Epithelial cell of proximal tubule (primary cell): ENCODE measurements around the gene KRTAP6-3. TPM values are rescaled to one million over a fixed set of nuclear protein-coding genes. Genes with fewer than 3 reads are reported as not detected.

Experiments
- DNase-seq: peaks from one replicate; pipeline ENCODE4 v3.0.0-alpha.2; 2011; ENCODE audit warnings: low read depth
- H3K4me3 ChIP-seq: 2 replicates; pipeline ENCODE4 v1.5.1; 2011; ENCODE audit warnings: low read depth, mild to moderate bottlenecking, low read length
- total RNA-seq: library from RNA; depleted of rRNA; stranded (reverse); fragments of >200 nt; gene quantifications from 2 replicates; pipeline ENCODE4 v1.2.3, GENCODE V29; 2015
- TF ChIP-seq, protein P1 (sequence below): conservative IDR thresholded peaks from 2 replicates; pipeline ENCODE4 v1.5.1; 2012; ENCODE audit warnings: low read depth, mild to moderate bottlenecking, low read length

KRTAP6-3 gene
- total RNA-seq, 1 donor from 2014 or later = not detected

DNA sequence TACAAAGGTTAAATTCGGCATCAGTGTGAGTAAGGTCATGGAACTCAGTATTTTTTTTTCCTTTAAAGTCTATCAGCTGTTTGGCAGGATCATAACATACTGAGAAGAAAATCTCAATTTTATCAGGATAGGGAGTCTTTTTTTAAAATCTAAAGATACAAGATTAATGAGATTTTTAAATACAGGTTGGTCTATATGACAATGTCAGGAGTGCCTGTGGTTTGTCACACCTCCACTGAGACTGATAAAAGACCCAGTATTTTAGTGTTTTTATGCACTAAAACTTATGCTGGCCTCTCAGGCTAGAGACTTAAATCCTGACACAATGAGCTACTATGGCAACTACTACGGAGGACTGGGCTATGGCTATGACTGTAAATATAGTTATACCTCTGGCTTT is 50.3 kb downstream of the KRTAP6-3 start, which contains the start of gene KRTAP20-3:
KRTAP20-3 (plus strand) TSS at position 301 of the 400 bp plus-strand sequence.
- no peak within 1 kb of the TSS for H3K4me3 ChIP-seq
- TF ChIP-seq, protein P1, sequence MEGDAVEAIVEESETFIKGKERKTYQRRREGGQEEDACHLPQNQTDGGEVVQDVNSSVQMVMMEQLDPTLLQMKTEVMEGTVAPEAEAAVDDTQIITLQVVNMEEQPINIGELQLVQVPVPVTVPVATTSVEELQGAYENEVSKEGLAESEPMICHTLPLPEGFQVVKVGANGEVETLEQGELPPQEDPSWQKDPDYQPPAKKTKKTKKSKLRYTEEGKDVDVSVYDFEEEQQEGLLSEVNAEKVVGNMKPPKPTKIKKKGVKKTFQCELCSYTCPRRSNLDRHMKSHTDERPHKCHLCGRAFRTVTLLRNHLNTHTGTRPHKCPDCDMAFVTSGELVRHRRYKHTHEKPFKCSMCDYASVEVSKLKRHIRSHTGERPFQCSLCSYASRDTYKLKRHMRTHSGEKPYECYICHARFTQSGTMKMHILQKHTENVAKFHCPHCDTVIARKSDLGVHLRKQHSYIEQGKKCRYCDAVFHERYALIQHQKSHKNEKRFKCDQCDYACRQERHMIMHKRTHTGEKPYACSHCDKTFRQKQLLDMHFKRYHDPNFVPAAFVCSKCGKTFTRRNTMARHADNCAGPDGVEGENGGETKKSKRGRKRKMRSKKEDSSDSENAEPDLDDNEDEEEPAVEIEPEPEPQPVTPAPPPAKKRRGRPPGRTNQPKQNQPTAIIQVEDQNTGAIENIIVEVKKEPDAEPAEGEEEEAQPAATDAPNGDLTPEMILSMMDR = no peak
- DNase-seq = no peak

Other genes starting within 250 kb of the KRTAP6-3 start
- not detected in 2 replicates for gene KRTAP23-1, start 243.8 kb upstream of the KRTAP6-3 start, total RNA-seq
- gene KRTAP13-2, start 220.2 kb upstream of the KRTAP6-3 start, total RNA-seq = not detected in 2 replicates
- not detected in 2 replicates for gene KRTAP13-1, start 196.4 kb upstream of the KRTAP6-3 start, total RNA-seq
- gene KRTAP13-3, start 166.5 kb upstream of the KRTAP6-3 start, total RNA-seq = not detected in 2 replicates
- not detected in 2 replicates for gene KRTAP13-4, start 162.2 kb upstream of the KRTAP6-3 start, total RNA-seq
- gene KRTAP15-1, start 152.2 kb upstream of the KRTAP6-3 start, total RNA-seq = not detected in 2 replicates
- gene KRTAP19-1, start 112.1 kb upstream of the KRTAP6-3 start, total RNA-seq = not detected in 2 replicates
- gene KRTAP19-2, start 105.0 kb upstream of the KRTAP6-3 start, total RNA-seq = not detected in 2 replicates
- gene KRTAP19-3, start 100.4 kb upstream of the KRTAP6-3 start, total RNA-seq = not detected in 2 replicates
- gene KRTAP19-4, start 95.3 kb upstream of the KRTAP6-3 start, total RNA-seq = not detected in 2 replicates
- not detected in 2 replicates for gene KRTAP19-5, start 90.3 kb upstream of the KRTAP6-3 start, total RNA-seq
- not detected in 2 replicates for gene KRTAP19-6, start 50.6 kb upstream of the KRTAP6-3 start, total RNA-seq
- gene KRTAP19-7, start 31.1 kb upstream of the KRTAP6-3 start, total RNA-seq = not detected in 2 replicates
- gene KRTAP22-2, start 2.0 kb upstream of the KRTAP6-3 start, total RNA-seq = not detected in 2 replicates
- gene KRTAP6-2, start 6.5 kb downstream of the KRTAP6-3 start, total RNA-seq = not detected in 2 replicates
- gene KRTAP22-1, start 8.6 kb downstream of the KRTAP6-3 start, total RNA-seq = not detected in 2 replicates
- not detected in 2 replicates for gene KRTAP6-1, start 21.5 kb downstream of the KRTAP6-3 start, total RNA-seq
- not detected in 2 replicates for gene KRTAP20-1, start 24.0 kb downstream of the KRTAP6-3 start, total RNA-seq
- not detected in 2 replicates for gene KRTAP20-4, start 28.2 kb downstream of the KRTAP6-3 start, total RNA-seq
- gene KRTAP20-2, start 42.8 kb downstream of the KRTAP6-3 start, total RNA-seq = not detected in 2 replicates
- gene KRTAP20-3, start 50.4 kb downstream of the KRTAP6-3 start, total RNA-seq = not detected in 2 replicates
- gene KRTAP21-3, start 126.3 kb downstream of the KRTAP6-3 start, total RNA-seq = not detected in 2 replicates
- gene KRTAP21-2, start 154.8 kb downstream of the KRTAP6-3 start, total RNA-seq = not detected in 2 replicates
- not detected in 2 replicates for gene KRTAP21-1, start 163.0 kb downstream of the KRTAP6-3 start, total RNA-seq
- not detected in 2 replicates for gene KRTAP8-1, start 220.8 kb downstream of the KRTAP6-3 start, total RNA-seq
- gene KRTAP7-1, start 237.3 kb downstream of the KRTAP6-3 start, total RNA-seq = not detected in 2 replicates